HG03060 (cell line): ENCODE data around the gene ZKSCAN1.

Source experiments
- ATAC-seq: cut with Tn5 transposase; IDR thresholded peaks from one replicate; pipeline ENCODE4 v1.9.1; 2021; ENCODE audit warnings: low read depth, moderate number of reproducible peaks; ENCODE audit not compliant: unreplicated experiment

ZKSCAN1 gene

DNA sequence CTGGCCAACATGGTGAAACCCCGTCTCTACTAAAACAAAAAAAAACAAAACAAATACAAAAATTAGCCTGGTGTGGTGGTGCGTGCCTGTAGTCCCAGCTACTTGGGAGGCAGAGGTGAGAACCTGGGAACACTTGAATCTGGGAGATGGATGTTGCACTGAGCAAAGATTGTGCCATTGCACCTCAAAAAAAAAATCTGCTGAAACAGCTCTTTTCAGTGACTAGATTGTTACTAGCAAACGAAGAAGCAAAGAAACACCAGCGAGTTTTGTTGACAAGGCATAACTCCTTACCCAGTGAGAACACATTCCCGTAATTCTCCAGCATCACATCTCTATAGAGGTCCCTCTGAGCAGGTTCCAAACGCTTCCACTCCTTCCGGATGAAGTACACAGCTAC, 59.4 kb downstream of the ZKSCAN1 start:
- no peak for ATAC-seq

DNA sequence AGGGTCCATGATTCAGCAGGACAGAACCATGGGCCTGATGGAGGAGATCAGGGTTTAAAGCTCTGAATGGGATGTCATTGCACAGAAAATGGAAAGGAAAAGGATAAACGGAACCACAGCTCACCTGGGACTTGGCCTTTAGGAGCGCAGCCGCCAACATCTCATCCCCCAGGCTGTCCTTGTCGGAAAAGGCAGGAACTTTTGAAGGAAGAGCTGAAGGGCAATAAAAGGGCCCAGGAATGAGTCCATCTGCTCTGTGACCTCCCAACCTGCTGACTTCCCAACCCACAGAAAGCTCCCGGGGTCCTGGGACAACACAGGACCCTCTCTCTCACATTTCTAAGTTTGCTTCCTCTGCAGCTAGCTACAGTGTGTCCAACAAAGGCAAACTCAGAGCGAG, 60.0 kb downstream of the ZKSCAN1 start:
- no peak for ATAC-seq

DNA sequence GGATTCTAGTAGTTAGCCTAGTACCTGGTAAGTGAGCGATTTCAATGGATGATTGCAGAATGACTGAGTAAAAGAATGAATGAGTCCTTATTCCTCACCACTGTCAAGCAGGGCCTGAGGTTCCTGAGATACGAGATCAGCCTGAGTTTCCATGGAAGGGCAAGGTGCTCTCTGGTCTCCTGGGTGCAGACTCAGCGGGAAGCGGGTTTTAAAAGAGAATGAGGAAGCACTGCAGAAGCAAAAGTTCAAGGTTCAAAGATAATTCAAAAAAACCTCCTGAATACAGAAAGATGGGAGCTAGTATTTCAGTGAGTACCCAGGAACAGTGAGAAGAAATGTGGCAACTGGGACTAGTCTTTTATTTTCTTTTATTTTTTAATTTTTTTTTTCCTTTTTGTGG, 61.8 kb downstream of the ZKSCAN1 start:
- no peak for ATAC-seq

DNA sequence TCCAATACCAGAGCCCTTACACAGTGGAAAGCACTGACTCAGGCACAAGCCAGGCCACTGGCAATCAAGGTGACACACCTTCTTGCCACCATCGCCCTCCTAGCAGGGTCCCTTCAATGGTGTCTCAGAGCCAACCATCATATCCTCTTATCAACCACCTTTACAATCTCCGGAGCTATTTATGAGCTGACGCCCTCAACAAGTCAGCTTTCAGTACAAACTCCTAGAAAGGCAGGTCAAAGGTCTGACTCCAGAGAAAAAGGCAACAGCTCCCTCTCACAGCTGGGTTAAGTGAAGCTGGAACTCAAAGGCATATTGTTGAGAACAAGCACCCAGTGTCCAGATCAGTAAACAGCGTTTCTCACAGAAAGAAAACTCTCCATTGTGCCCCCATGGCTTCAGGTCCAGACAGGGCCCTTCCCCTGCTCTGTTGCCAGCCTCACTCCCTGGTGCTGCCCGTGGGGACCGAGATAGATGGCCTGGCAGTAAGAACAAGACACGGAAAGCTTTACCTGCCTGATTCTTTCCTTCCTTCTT, 63.7 kb downstream of the ZKSCAN1 start:
- ATAC-seq: no peak

DNA sequence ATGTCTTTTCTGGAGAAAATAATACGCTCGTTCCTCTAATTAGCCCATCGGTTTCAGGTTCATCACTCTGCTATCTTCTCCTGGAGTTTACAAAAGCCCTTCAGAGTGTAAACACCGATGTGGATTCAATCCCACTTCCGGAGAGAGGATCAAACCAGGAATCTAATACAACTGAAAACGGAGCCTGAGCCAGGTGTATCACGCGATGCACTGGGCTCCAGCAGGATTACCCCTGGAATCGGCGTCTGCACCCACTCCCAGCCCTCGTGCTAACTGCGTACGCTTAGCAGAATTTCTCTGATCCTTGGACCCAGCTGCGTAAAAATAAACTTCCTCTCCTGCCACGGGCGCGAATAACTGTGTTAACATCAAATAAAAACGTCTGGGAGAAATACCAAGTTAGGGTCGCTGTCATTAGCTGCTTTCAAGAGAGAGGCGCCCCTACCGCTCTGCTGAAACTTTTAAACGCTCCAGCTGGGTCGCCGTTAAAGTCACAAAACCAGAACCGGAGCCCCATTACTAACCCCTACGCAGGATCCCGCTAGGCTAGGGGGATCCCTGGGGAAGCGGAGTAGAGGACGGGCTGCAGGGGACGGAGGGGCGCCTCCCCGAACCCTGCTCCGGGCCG, 65.6 kb downstream of the ZKSCAN1 start:
- ATAC-seq: no peak

DNA sequence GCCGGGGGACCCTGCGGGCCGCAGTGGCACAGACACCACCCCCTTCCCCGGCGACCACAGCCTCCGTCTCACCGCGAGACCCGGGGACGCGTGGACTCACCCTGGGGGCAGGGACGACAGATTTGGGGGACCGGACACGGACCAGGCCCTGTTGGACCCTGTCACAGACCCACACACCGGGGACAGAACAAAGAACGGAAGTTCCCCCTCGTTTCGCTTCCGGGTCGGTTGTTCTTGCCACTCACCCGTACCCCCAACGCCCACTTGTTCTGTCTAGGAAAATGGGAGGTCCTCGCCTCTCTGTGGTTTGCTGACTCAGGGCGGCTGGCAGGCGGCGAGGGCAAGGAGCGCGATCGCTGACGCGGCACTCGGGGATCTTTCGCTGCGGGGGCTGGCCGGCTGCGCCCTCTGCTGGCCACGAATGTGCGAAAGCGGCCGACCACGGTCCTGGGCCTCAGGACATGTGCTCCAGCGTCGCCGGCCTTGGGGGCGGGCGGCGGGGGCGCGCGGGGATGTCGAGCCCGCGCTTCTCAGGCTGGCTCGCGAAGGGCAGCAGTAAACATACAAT, 66.2 kb downstream of the ZKSCAN1 start, which contains the start of gene ZNF3:
ZNF3 (minus strand) TSS at position 189 of the 568 bp plus-strand sequence. CDS start 4,366 bp downstream, outside the sequence.
- peak; percentile 84 for ATAC-seq

DNA sequence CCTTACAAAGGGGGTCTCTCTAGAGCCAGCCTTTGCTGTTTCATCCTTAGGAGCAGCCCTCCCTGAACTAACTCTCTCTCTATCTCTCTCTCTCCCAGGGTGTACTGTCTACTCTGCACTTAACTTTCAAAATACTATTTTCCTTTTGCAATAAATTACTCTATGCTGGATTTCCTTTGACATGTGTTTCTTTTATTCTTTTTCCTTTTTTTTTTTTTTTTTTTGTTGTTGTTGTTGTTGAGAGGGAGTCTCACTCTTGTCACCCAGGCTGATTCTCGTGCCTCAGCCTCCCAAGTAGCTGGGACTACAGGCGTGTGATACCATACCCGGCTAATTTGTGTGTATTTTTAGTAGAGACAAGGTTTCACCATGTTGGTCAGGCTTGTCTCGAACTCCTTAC, 67.6 kb downstream of the ZKSCAN1 start:
- ATAC-seq: no peak

DNA sequence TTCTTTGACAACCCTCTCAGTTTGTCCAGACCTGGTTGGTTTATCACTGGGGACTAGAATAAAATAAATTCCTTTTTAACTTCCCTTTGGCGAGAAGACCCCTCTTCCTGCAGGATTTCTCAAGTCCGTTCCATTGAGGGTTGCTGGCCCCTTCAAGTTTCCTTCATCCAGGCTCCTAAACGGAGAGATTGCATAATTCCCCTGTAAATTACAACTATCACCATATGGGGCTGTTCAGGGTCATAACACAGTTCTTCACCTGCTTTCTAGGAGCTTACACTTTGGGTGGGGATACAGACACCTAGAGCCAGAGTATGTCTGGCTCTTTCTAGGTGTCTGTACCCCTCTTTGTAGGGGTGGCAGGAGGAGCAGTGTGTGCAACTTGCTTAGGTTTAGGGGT, 70.1 kb downstream of the ZKSCAN1 start:
- no peak for ATAC-seq

DNA sequence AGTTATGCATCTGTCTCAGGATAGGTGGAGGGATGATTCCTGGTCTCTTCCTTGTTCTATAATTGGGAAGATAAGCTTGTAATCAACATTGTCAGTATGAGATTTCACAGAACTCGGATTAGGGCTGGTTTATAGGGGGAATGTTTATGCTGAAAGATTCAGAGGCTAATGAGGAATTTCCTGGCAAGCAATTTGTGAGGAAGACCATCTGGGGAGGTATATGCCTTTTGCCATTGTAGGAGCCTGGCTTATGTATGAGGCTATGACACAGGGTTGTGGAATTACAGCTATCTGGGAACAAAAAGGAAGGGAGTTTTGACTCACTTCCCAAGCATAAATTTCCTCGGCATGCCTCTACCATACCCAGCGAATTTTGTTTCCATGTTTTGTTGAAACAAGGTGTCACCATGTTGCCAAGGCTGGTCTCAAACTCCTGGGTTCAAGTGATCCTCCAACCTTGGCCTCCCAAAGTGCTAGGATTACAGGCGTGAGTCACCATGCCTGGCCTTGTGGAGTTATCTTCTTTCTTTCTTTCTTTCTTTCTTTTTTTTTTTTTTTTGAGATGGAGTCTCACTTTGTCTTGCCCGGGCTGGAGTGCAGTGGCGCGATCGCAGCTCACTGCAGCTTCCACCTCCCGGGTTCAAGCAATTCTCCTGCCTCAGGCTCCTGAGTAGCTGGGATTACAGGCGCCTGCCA, 71.8 kb downstream of the ZKSCAN1 start:
- no peak for ATAC-seq

DNA sequence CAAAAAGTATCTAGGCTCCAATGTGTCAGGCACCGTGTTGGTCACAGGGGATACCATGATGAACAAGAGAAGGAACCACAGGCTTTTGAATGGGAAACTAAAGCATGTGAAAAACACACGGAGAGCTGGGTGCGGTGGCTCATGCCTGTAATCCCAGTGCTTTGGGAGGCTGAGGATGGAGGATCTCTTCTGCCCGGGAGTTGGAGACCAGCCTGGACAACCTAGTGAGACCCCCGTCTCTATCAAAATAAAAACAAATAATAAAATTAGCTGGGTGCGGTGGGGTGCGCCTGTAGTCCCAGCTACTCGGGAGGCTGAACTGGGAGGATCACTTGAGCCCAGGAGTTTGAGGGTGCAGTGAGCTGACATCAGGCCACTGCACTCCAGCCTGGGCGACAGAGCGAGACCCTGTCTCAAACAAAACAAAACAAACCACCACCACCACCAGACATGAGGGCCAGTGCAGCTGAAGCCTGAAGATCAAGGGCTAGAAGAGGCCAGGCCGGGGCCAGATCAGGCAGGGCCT, 72.8 kb downstream of the ZKSCAN1 start:
- no peak for ATAC-seq

DNA sequence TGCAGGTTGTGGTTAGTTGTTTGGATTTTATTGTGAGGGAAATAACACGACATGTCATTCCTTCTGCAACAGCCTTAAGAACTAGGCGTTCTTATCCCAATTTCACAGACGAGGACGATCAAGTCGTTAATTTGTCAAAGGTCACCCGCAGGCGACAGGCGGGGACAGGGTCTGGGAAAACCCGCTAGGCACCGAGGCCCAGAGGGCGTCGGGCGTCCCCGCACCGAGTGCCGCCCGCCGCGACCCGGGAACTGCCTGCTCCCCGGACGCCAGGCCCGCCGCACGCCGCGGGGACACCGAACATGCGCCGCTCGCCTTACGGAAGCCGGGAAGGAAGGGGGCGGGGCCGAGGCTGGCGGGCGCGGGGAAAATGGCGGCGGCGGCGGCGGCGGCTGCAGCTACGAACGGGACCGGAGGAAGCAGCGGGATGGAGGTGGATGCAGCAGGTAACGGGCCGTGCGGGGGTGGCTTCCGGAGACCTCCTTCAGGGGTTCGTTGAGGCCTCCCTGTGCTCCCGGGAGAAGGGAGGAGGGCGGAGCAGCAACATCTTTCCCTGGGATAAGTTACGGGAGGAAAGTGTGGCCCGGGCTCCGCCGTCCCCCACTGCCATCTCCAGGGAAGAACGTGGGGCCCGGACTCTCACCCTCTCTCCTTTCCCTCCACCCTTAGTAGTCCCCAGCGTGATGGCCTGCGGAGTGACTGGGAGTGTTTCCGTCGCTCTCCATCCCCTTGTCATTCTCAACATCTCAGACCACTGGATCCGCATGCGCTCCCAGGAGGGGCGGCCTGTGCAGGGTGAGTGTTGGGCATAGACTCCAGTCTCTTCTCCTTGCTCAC, 73.4 kb downstream of the ZKSCAN1 start, which contains the start of gene COPS6:
COPS6 (plus strand) TSS at position 349 of the 837 bp plus-strand sequence; CDS start at position 371, 22 bp downstream.
- no peak for ATAC-seq

DNA sequence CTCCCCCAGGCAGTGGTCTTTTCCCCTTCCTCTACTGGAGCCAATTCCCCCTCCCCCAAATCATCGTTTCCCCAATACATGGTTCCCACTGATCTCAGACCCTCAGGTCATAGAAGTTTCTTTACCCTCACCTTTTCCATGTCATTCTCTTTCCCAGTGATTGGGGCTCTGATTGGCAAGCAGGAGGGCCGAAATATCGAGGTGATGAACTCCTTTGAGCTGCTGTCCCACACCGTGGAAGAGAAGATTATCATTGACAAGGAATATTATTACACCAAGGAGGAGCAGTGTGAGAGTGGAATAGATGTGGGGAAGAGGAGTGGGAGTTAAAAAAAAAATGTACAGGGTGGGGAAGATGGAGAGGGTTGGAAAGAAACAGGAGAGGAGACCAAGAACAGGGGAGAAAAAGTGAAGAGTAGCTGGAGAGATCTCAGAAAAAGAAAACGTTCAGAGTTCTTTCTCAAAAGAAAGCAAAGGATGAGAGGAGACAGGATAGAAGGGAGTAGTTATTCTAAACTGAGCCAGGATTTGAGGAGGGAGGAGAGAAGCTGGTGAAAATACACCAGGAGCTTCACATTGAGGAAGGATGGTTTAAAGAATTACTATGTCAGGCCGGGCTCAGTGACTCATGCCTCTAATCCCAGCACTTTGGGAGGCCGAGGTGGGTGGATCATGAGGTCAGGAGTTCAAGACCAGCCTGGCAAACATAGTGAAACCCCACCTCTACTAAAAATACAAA, 74.2 kb downstream of the ZKSCAN1 start:
- no peak for ATAC-seq

DNA sequence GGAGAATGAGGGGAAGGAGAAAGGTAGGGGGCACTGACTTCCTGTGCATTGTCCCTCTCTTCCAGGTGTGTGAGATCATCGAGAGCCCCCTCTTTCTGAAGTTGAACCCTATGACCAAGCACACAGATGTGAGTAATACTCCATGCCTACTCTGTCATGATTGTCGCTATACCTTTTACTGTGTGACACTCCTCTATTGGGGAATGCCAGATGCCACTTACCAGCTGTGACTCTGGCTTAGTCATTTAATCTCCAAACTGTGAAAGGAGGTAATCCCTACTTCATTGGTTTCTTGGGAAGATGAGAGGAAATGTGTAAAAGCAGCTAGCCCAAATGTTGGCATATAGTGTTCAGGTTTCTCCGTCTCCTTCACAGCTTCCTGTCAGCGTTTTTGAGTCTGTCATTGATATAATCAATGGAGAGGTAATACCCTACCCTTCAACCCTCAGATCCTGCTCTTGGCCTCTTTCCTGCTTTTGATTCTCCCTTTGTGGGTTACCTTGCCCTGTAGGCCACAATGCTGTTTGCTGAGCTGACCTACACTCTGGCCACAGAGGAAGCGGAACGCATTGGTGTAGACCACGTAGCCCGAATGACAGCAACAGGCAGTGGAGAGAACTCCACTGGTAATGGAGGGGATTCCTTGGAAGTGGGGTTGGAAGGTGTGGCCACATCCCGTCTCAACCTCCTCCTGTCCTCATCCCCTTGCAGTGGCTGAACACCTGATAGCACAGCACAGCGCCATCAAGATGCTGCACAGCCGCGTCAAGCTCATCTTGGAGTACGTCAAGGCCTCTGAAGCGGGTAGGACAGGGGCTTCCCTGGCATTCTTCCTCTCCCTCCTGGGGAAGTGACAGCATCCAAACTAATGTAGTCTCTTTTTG, 75.4 kb downstream of the ZKSCAN1 start:
- no peak for ATAC-seq
